ENCODE measurements around the gene HBG1. TPM values are rescaled to one million over a fixed set of nuclear protein-coding genes. Genes with fewer than 3 reads are reported as not detected.

Gene HBG1
- total and polyA plus RNA-seq, 2 donors (not counting 3 experiments of a cell fraction or from before 2014, with no cell fraction given) = 0.72 TPM; not detected in 1

- no peak overlapping the region for H3K9ac ChIP-seq (replicated peaks; ENCODE audit: extremely low read depth, insufficient read depth, low read length)
- H3K4me3 ChIP-seq (replicated peaks in 1 of 3; ENCODE audit: insufficient read depth in 1 of 3, low read depth in 1 of 3, low read length in 3 of 3) = no peak overlapping the region
- no peaks in the 10 kb centered on the region for H4K20me1 ChIP-seq (replicated peaks; ENCODE audit: control insufficient read depth, extremely low read depth, insufficient read depth, low read length)
- peak overlapping the region; percentile 14 for H2AFZ ChIP-seq (ENCODE audit: low read depth, low read length)
- no peaks in the 10 kb centered on the region for H3K4me1 ChIP-seq (ENCODE audit: control insufficient read depth, extremely low read depth, insufficient read depth, low read length)
- H3K79me2 ChIP-seq (ENCODE audit: control insufficient read depth, insufficient read depth, low read length) = no peaks in the 10 kb centered on the region
- CTCF ChIA-PET = interaction anchor here (1.0 to 2.1 kb wide), 6 partner anchors 8 to 601 kb away, joined by 3 to 18 read pairs (median 4); no protein-coding TSS in a partner anchor
- H3K9me3 ChIP-seq (replicated peaks; ENCODE audit: control insufficient read depth, insufficient read depth, low read length) = no peaks in the 10 kb centered on the region
- dilution Hi-C loops (cut with MboI; ENCODE audit: extremely low pct_ligation_motif_present, low sequenced_read_pairs) = no loop called here
- H3K4me2 ChIP-seq (ENCODE audit: insufficient read depth, low read length) = no peak overlapping the region
- no peak for TF ChIP-seq GATA2 (IDR thresholded peaks at IDR 0.05; ENCODE audit: insufficient read depth, insufficient read length, low read depth, low read length)
- no peak for TF ChIP-seq FOS (IDR thresholded peaks at IDR 0.05; ENCODE audit: borderline replicate concordance, insufficient read depth, low read length)
- no peak for TF ChIP-seq JUN (IDR thresholded peaks at IDR 0.05; ENCODE audit: borderline replicate concordance, insufficient read depth, insufficient read length, low read depth)
- TF ChIP-seq EZH2 (IDR thresholded peaks at IDR 0.05; ENCODE audit: borderline replicate concordance, low read depth, low read length, severe bottlenecking) = no peak
- TF ChIP-seq MAX (IDR thresholded peaks at IDR 0.05; ENCODE audit: insufficient read depth, insufficient read length) = no peak
- TF ChIP-seq POLR2A (IDR thresholded peaks at IDR 0.05; ENCODE audit: low read depth, low read length) = no peak
- TF ChIP-seq CTCF (IDR thresholded peaks at IDR 0.05; ENCODE audit: extremely low read depth in 1 of 2, insufficient read depth in 1 of 2, low read depth in 1 of 2, low read length in 2 of 2) = no peak
- no peak for TF ChIP-seq POLR2AphosphoS5 (IDR thresholded peaks at IDR 0.05; ENCODE audit: insufficient read depth, low read depth, low read length)
- no peak for TF ChIP-seq MYC (IDR thresholded peaks at IDR 0.05; ENCODE audit: low read depth, low read length)
- POLR2A ChIA-PET = interaction anchor here (1.1 kb wide), 1 partner anchor 11 kb away, joined by 3 read pairs; no protein-coding TSS in a partner anchor
- intact Hi-C loops (cut with micrococcal nuclease) = loop anchor here (5.0 kb wide), 1 partner anchor 93 kb away; the partner anchor contains the start of gene OR51M1
- H3K36me3 ChIP-seq (ENCODE audit: control insufficient read depth in 2 of 2, extremely low read depth in 1 of 2, insufficient read depth in 2 of 2, low read length in 2 of 2) = no peaks in the 10 kb centered on the region
- no TSS peak for BruUV-seq (replicated peaks)
- no peaks in the 10 kb centered on the region for H3K9me1 ChIP-seq (replicated peaks; ENCODE audit: control insufficient read depth, extremely low read depth, insufficient read depth, low read length)
- no peaks in the 10 kb centered on the region for H3K27me3 ChIP-seq (ENCODE audit: control insufficient read depth in 2 of 2, insufficient read depth in 2 of 2, low read length in 2 of 2)
- no peak overlapping the region for H3K27ac ChIP-seq (ENCODE audit: insufficient read depth, low read depth, low read length)
- DNase-seq (ENCODE audit: low read depth, low spot score) (no peak), FAIRE-seq (no peak)
Observed at GRCh38 chr11:5289696-5290095, 40.0 kb upstream of the HBG1 start.

Measured in endothelial cell of umbilical vein (primary cell).